SK-N-SH treated with all-trans-retinoic acid at 6 μM for 48 hours (cell line): ENCODE results near the gene PIK3CB.

Source experiments
- ATAC-seq: fragments of 200-7000 bp; cut with Tn5 transposase; 3 replicates; pipeline ENCODE4 v1.9.1; 2020; ENCODE audit warnings: mild to moderate bottlenecking, moderate library complexity
- ARNTL ChIP-seq: fragments of 450-650 bp; formaldehyde crosslinking; IDR thresholded peaks from 2 replicates; pipeline ENCODE4 v1.5.0; 2020; ENCODE audit warnings: low read depth, mild to moderate bottlenecking, moderate library complexity, borderline replicate concordance
- BACH2 ChIP-seq: fragments of 250-450 bp; sonication (Bioruptor Pico); IDR thresholded peaks from 2 replicates; pipeline ENCODE4 v1.9.0; 2021; ENCODE audit warnings: mild to moderate bottlenecking, borderline replicate concordance
- CREB5 ChIP-seq: fragments of 250-450 bp; sonication (Bioruptor Pico); IDR thresholded peaks from 2 replicates; pipeline ENCODE4 v1.5.1; 2020; ENCODE audit warnings: low read depth, mild to moderate bottlenecking, moderate library complexity
- CSDC2 ChIP-seq: fragments of 250-450 bp; sonication (Bioruptor Pico); IDR thresholded peaks from 2 replicates; pipeline ENCODE4 v1.5.0; 2020; ENCODE audit warnings: mild to moderate bottlenecking, moderate library complexity
- ESRRG ChIP-seq: fragments of 250-450 bp; sonication (Bioruptor Pico); IDR thresholded peaks from 2 replicates; pipeline ENCODE4 v1.6.1; 2021; ENCODE audit warnings: mild to moderate bottlenecking
- GLIS3 ChIP-seq: fragments of 250-450 bp; sonication (Bioruptor Pico); IDR thresholded peaks from 2 replicates; pipeline ENCODE4 v1.5.0; 2020; ENCODE audit warnings: mild to moderate bottlenecking, moderate library complexity
- ISL1 ChIP-seq: fragments of 250-450 bp; sonication (Bioruptor Pico); IDR thresholded peaks from 2 replicates; pipeline ENCODE4 v2.1.2; 2022; ENCODE audit warnings: mild to moderate bottlenecking, moderate library complexity
- OSR1 ChIP-seq: fragments of 250-450 bp; sonication (Bioruptor Pico); IDR thresholded peaks from 2 replicates; pipeline ENCODE4 v1.8.0; 2022; ENCODE audit warnings: moderate library complexity, mild to moderate bottlenecking, inconsistent platforms
- PATZ1 ChIP-seq: fragments of 250-450 bp; sonication (Bioruptor Pico); IDR thresholded peaks from 2 replicates; pipeline ENCODE4 v1.8.0; 2020; ENCODE audit warnings: mild to moderate bottlenecking, moderate library complexity, borderline replicate concordance
- POU6F1 ChIP-seq: fragments of 250-450 bp; sonication (Bioruptor Pico); IDR thresholded peaks from 2 replicates; pipeline ENCODE4 v1.8.0; 2021; ENCODE audit warnings: low read depth, mild to moderate bottlenecking, moderate library complexity, borderline replicate concordance
- PPARA ChIP-seq: fragments of 250-450 bp; sonication (Bioruptor Pico); IDR thresholded peaks from 2 replicates; pipeline ENCODE4 v1.5.0; 2020; ENCODE audit warnings: mild to moderate bottlenecking, borderline replicate concordance
- RARB ChIP-seq: fragments of 250-450 bp; sonication (Bioruptor Pico); IDR thresholded peaks from 2 replicates; pipeline ENCODE4 v1.8.0; 2021; ENCODE audit warnings: mild to moderate bottlenecking, moderate library complexity
- SNAI2 ChIP-seq: fragments of 250-450 bp; sonication (Bioruptor Pico); IDR thresholded peaks from 2 replicates; pipeline ENCODE4 v1.5.0; 2020; ENCODE audit warnings: mild to moderate bottlenecking, moderate library complexity
- TOX ChIP-seq: fragments of 250-450 bp; sonication (Bioruptor Pico); IDR thresholded peaks from 2 replicates; pipeline ENCODE4 v1.8.0; 2021; ENCODE audit warnings: mild to moderate bottlenecking, moderate library complexity, borderline replicate concordance
- ZC3H10 ChIP-seq: fragments of 250-450 bp; sonication (Bioruptor Pico); IDR thresholded peaks from 2 replicates; pipeline ENCODE4 v1.5.1; 2021; ENCODE audit warnings: mild to moderate bottlenecking, moderate library complexity
- ZFP3 ChIP-seq: fragments of 250-450 bp; sonication (Bioruptor Pico); IDR thresholded peaks from 2 replicates; pipeline ENCODE4 v1.5.0; 2020; ENCODE audit warnings: mild to moderate bottlenecking, moderate library complexity
- ZFP30 ChIP-seq: fragments of 450-650 bp; formaldehyde crosslinking; IDR thresholded peaks from 2 replicates; pipeline ENCODE4 v1.5.0; 2022; ENCODE audit warnings: mild to moderate bottlenecking, moderate library complexity
- ZNF565 ChIP-seq: fragments of 450-650 bp; formaldehyde crosslinking; conservative IDR thresholded peaks from 2 replicates; pipeline ENCODE4 v1.5.0; 2020; ENCODE audit warnings: low read depth, mild to moderate bottlenecking, moderate library complexity
- ZNF70 ChIP-seq: fragments of 450-650 bp; formaldehyde crosslinking; IDR thresholded peaks from 2 replicates; pipeline ENCODE4 v1.5.0; 2020; ENCODE audit warnings: mild to moderate bottlenecking, moderate library complexity
- ZNF8 ChIP-seq: fragments of 450-650 bp; formaldehyde crosslinking; IDR thresholded peaks from 2 replicates; pipeline ENCODE4 v1.5.0; 2020; ENCODE audit warnings: mild to moderate bottlenecking, moderate library complexity
- TF ChIP-seq, protein P1 (sequence below): fragments of 250-450 bp; sonication (Bioruptor Pico); IDR thresholded peaks from 2 replicates; pipeline ENCODE4 v1.5.0; 2020; ENCODE audit warnings: mild to moderate bottlenecking, moderate library complexity
- TF ChIP-seq, protein P2 (sequence below): fragments of 250-450 bp; sonication (Bioruptor Pico); IDR thresholded peaks from 2 replicates; pipeline ENCODE4 v1.5.1; 2021; ENCODE audit warnings: mild to moderate bottlenecking, moderate library complexity

Gene PIK3CB

GRCh38 chr3:138640537-138640936 lies 194.2 kb downstream of the PIK3CB start:
- ATAC-seq = no peak
- TF ChIP-seq ZNF70 (no peak), SNAI2 (no peak), ZNF565 (CRISPR knock-in tag) (no peak), TOX (CRISPR knock-in tag) (no peak), GLIS3 (no peak), RARB (CRISPR knock-in tag) (no peak), CREB5 (CRISPR knock-in tag) (no peak), POU6F1 (CRISPR knock-in tag) (no peak), CSDC2 (CRISPR knock-in tag) (no peak), ESRRG (CRISPR knock-in tag) (no peak), ISL1 (CRISPR knock-in tag) (no peak), ZC3H10 (CRISPR knock-in tag) (no peak), BACH2 (no peak), ZNF8 (CRISPR knock-in tag) (no peak), OSR1 (CRISPR knock-in tag) (no peak)
- TF ChIP-seq, protein P1, sequence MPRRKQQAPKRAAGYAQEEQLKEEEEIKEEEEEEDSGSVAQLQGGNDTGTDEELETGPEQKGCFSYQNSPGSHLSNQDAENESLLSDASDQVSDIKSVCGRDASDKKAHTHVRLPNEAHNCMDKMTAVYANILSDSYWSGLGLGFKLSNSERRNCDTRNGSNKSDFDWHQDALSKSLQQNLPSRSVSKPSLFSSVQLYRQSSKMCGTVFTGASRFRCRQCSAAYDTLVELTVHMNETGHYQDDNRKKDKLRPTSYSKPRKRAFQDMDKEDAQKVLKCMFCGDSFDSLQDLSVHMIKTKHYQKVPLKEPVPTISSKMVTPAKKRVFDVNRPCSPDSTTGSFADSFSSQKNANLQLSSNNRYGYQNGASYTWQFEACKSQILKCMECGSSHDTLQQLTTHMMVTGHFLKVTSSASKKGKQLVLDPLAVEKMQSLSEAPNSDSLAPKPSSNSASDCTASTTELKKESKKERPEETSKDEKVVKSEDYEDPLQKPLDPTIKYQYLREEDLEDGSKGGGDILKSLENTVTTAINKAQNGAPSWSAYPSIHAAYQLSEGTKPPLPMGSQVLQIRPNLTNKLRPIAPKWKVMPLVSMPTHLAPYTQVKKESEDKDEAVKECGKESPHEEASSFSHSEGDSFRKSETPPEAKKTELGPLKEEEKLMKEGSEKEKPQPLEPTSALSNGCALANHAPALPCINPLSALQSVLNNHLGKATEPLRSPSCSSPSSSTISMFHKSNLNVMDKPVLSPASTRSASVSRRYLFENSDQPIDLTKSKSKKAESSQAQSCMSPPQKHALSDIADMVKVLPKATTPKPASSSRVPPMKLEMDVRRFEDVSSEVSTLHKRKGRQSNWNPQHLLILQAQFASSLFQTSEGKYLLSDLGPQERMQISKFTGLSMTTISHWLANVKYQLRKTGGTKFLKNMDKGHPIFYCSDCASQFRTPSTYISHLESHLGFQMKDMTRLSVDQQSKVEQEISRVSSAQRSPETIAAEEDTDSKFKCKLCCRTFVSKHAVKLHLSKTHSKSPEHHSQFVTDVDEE (CRISPR knock-in tag) = no peak

DNA sequence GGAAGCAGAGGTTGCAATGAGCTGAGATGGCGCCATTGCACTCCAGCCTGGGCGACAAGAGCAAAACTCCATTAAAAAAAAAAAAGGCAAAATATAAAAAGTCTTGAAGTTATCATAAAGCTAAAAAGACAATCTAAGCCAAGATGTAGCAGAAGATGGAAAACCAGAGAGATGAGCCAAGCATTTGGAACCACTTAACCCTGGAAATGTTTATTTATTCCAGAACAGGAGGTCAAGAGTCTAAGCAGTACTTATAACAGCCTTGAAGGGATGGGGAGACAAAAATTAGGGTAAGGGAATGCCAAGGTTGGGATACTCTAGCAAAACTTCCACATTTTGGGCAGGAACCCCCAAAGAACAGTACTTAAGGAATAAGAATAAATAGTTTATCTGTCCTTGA lies 196.1 kb downstream of the PIK3CB start:
- no peak for ATAC-seq

More for the DNA sequence above, 196.1 kb downstream of the PIK3CB start:
- TF ChIP-seq POU6F1 (CRISPR knock-in tag) = no peak
- no peak for TF ChIP-seq OSR1 (CRISPR knock-in tag)
- TF ChIP-seq PPARA = no peak
- no peak for TF ChIP-seq ZFP3 (CRISPR knock-in tag)
- no peak for TF ChIP-seq CSDC2 (CRISPR knock-in tag)
- no peak for TF ChIP-seq ZFP30 (CRISPR knock-in tag)
- no peak for TF ChIP-seq ZNF70
- no peak for TF ChIP-seq SNAI2
- TF ChIP-seq RARB (CRISPR knock-in tag) = no peak
- TF ChIP-seq PATZ1 (CRISPR knock-in tag) = no peak
- TF ChIP-seq TOX (CRISPR knock-in tag) = no peak
- TF ChIP-seq ARNTL (CRISPR knock-in tag) = no peak
- TF ChIP-seq ZC3H10 (CRISPR knock-in tag) = no peak
- TF ChIP-seq ZNF8 (CRISPR knock-in tag) = no peak
- TF ChIP-seq ESRRG (CRISPR knock-in tag) = no peak
- TF ChIP-seq, protein P1 (CRISPR knock-in tag) = no peak
- TF ChIP-seq CREB5 (CRISPR knock-in tag) = no peak
- TF ChIP-seq, protein P2, sequence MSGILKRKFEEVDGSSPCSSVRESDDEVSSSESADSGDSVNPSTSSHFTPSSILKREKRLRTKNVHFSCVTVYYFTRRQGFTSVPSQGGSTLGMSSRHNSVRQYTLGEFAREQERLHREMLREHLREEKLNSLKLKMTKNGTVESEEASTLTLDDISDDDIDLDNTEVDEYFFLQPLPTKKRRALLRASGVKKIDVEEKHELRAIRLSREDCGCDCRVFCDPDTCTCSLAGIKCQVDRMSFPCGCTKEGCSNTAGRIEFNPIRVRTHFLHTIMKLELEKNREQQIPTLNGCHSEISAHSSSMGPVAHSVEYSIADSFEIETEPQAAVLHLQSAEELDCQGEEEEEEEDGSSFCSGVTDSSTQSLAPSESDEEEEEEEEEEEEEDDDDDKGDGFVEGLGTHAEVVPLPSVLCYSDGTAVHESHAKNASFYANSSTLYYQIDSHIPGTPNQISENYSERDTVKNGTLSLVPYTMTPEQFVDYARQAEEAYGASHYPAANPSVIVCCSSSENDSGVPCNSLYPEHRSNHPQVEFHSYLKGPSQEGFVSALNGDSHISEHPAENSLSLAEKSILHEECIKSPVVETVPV (CRISPR knock-in tag) = no peak
- no peak for TF ChIP-seq ZNF565 (CRISPR knock-in tag)
